GM19099 (cell line): ENCODE measurements around the gene SSTR3.

Source experiments
- POLR2A ChIP-seq: IDR thresholded peaks from 3 replicates; pipeline ENCODE4 v1.6.1; 2011; ENCODE audit warnings: low read depth; ENCODE audit not compliant: insufficient read length; ENCODE audit errors: extremely low read depth

Gene SSTR3

GRCh38 chr22:37244114-37244921, 32.0 kb upstream of the SSTR3 start, which contains the start of gene RAC2:
TSS of gene RAC2 (minus strand) at chr22:37244269. CDS start at chr22:37244148, 121 bp downstream.
- TF ChIP-seq POLR2A: peak; percentile 95

GRCh38 chr22:37243402-37244113, 31.3 kb upstream of the SSTR3 start:
- no peak for TF ChIP-seq POLR2A

GRCh38 chr22:37242395-37242918, 30.2 kb upstream of the SSTR3 start:
- peak; percentile 70 for TF ChIP-seq POLR2A

GRCh38 chr22:37241351-37242142, 29.3 kb upstream of the SSTR3 start:
- TF ChIP-seq POLR2A: peak; percentile 17

GRCh38 chr22:37240941-37241320, 28.7 kb upstream of the SSTR3 start:
- TF ChIP-seq POLR2A: no peak

- TF ChIP-seq POLR2A: no peak
These were observed 28.1 kb upstream of the SSTR3 start for GRCh38 chr22:37240240-37240940.

GRCh38 chr22:37239336-37240239, 27.3 kb upstream of the SSTR3 start:
- peak; percentile 25 for TF ChIP-seq POLR2A

- peak; percentile 14 for TF ChIP-seq POLR2A
These were observed 25.3 kb upstream of the SSTR3 start for GRCh38 chr22:37237371-37238268.

- no peak for TF ChIP-seq POLR2A
These were observed 23.8 kb upstream of the SSTR3 start for GRCh38 chr22:37235897-37236607.

- no peak for TF ChIP-seq POLR2A
These were observed 22.7 kb upstream of the SSTR3 start for GRCh38 chr22:37234736-37235711.
